Epithelial cell of prostate (primary cell): ENCODE results near the gene ADAP2.
"Not testable (repeated sequence)": the region's sequence is repeated elsewhere in the genome, so short reads cannot be mapped to it uniquely, and the experiment has no call there.

ENCODE experiments used
- DNase-seq: peaks from one replicate; pipeline ENCODE4 v3.0.0-alpha.2; 2011; ENCODE audit warnings: low read depth, low spot score
- H3K27ac ChIP-seq: fragments of 450-650 bp; 2 replicates; pipeline ENCODE4 v1.5.1; 2017; ENCODE audit warnings: mild to moderate bottlenecking

Gene ADAP2

GRCh38 chr17:30929081-30929633, 7.4 kb downstream of the ADAP2 start:
- no peak overlapping the region for H3K27ac ChIP-seq

GRCh38 chr17:30929861-30930260, 8.1 kb downstream of the ADAP2 start:
- not testable (repeated sequence) for DNase-seq, H3K27ac ChIP-seq

More at GRCh38 chr17:30929081-30929633, 7.4 kb downstream of the ADAP2 start:
- DNase-seq, result no peak

- H3K27ac ChIP-seq, result no peak overlapping the region
- DNase-seq, result no peak
These were observed 8.8 kb downstream of the ADAP2 start for GRCh38 chr17:30930495-30930894.

GRCh38 chr17:30931582-30931981, 9.8 kb downstream of the ADAP2 start:
- not testable (repeated sequence) for H3K27ac ChIP-seq, DNase-seq

- no peak overlapping the region for H3K27ac ChIP-seq
- DNase-seq, result no peak
These were observed 12.2 kb downstream of the ADAP2 start for GRCh38 chr17:30933966-30934365.

- no peak overlapping the region for H3K27ac ChIP-seq
- DNase-seq, result no peak
These were observed 17.4 kb downstream of the ADAP2 start for GRCh38 chr17:30939051-30939689.

- no peak for DNase-seq
- no peak overlapping the region for H3K27ac ChIP-seq
These were observed 20.7 kb downstream of the ADAP2 start for GRCh38 chr17:30942308-30943079.

GRCh38 chr17:30947796-30948195, 26.1 kb downstream of the ADAP2 start:
- DNase-seq, result no peak
- H3K27ac ChIP-seq, result no peak overlapping the region

- H3K27ac ChIP-seq, result no peak overlapping the region
- no peak for DNase-seq
These were observed 28.4 kb downstream of the ADAP2 start for GRCh38 chr17:30950189-30950588.

GRCh38 chr17:30950669-30951399, 29.1 kb downstream of the ADAP2 start:
- H3K27ac ChIP-seq, result no peak overlapping the region
- DNase-seq, result peak; percentile 55

- no peak for DNase-seq
- no peak overlapping the region for H3K27ac ChIP-seq
These were observed 31.1 kb downstream of the ADAP2 start for GRCh38 chr17:30952638-30953393.

GRCh38 chr17:30954046-30954830, 32.5 kb downstream of the ADAP2 start:
- DNase-seq, result no peak
- no peak overlapping the region for H3K27ac ChIP-seq

- DNase-seq, result no peak
These were observed 35.1 kb downstream of the ADAP2 start for GRCh38 chr17:30956764-30957374.

GRCh38 chr17:30957741-30958140, 36.0 kb downstream of the ADAP2 start:
- no peak for DNase-seq
- H3K27ac ChIP-seq, result no peak overlapping the region

More at GRCh38 chr17:30956764-30957374, 35.1 kb downstream of the ADAP2 start:
- H3K27ac ChIP-seq, result no peak overlapping the region

- no peak overlapping the region for H3K27ac ChIP-seq
These were observed 36.4 kb downstream of the ADAP2 start for GRCh38 chr17:30958187-30958586.

GRCh38 chr17:30961209-30962188, 39.8 kb downstream of the ADAP2 start:
- DNase-seq, result no peak
- H3K27ac ChIP-seq, result no peak overlapping the region

More at GRCh38 chr17:30958187-30958586, 36.4 kb downstream of the ADAP2 start:
- no peak for DNase-seq

- DNase-seq, H3K27ac ChIP-seq: not testable (repeated sequence)
These were observed 42.6 kb downstream of the ADAP2 start for GRCh38 chr17:30964312-30964711.

- no peak overlapping the region for H3K27ac ChIP-seq
- no peak for DNase-seq
These were observed 43.1 kb downstream of the ADAP2 start for GRCh38 chr17:30964876-30965275.
